Ishikawa (cell line): ENCODE data around the gene TIMM29.

Experiments used
- CEBPB ChIP-seq: IDR thresholded peaks from 2 replicates; pipeline ENCODE4 v1.6.1; 2012
- EGR1 ChIP-seq: IDR thresholded peaks from 2 replicates; pipeline ENCODE4 v1.6.1; 2012
- EP300 ChIP-seq: IDR thresholded peaks from 2 replicates; pipeline ENCODE4 v1.6.1; 2012; ENCODE audit warnings: borderline replicate concordance
- FOXM1 ChIP-seq: IDR thresholded peaks from 2 replicates; pipeline ENCODE4 v1.6.1; 2012; ENCODE audit warnings: low read depth, borderline replicate concordance
- NFIC ChIP-seq: IDR thresholded peaks from 2 replicates; pipeline ENCODE4 v1.6.1; 2012
- RAD21 ChIP-seq: IDR thresholded peaks from 2 replicates; pipeline ENCODE4 v1.6.1; 2012; ENCODE audit warnings: low read depth
- TEAD4 ChIP-seq: IDR thresholded peaks from 2 replicates; pipeline ENCODE4 v1.6.1; 2012
- YY1 ChIP-seq: IDR thresholded peaks from 2 replicates; pipeline ENCODE4 v1.6.1; 2012; ENCODE audit warnings: low read depth
- ZBTB7A ChIP-seq: IDR thresholded peaks from 2 replicates; pipeline ENCODE4 v1.6.1; 2012; ENCODE audit warnings: low read depth
- TF ChIP-seq, protein P1 (sequence below): IDR thresholded peaks from 2 replicates; pipeline ENCODE4 v1.6.1; 2012
- TF ChIP-seq, protein P2 (sequence below): IDR thresholded peaks from 2 replicates; pipeline ENCODE4 v1.6.1; 2012
- TF ChIP-seq, protein P3 (sequence below): IDR thresholded peaks from 2 replicates; pipeline ENCODE4 v1.6.1; 2012; ENCODE audit warnings: low read depth, mild to moderate bottlenecking

DNA sequence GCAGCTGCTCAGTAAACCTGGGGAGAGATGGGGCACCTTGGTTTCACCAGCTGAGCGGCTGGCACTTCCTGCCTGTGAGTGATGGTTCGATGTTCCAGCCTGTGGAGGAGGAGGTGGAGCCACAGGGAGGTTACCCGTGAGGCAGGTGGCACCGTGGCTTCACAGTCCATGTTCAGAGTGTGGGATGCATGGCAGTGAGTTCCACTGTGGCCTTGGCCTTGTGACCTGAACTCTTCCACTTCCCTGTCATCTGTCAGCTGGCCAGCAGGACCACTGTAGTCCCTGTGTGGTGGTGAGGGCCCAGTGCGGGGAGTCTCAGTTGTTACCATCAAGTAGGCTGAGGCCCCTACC lies 49.1 kb downstream of the TIMM29 start:
- TF ChIP-seq, protein P1, sequence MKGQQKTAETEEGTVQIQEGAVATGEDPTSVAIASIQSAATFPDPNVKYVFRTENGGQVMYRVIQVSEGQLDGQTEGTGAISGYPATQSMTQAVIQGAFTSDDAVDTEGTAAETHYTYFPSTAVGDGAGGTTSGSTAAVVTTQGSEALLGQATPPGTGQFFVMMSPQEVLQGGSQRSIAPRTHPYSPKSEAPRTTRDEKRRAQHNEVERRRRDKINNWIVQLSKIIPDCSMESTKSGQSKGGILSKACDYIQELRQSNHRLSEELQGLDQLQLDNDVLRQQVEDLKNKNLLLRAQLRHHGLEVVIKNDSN, result no peak
- TF ChIP-seq, protein P2, sequence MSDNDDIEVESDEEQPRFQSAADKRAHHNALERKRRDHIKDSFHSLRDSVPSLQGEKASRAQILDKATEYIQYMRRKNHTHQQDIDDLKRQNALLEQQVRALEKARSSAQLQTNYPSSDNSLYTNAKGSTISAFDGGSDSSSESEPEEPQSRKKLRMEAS, result no peak
- TF ChIP-seq EP300 (no peak), CEBPB (no peak), RAD21 (no peak), NFIC (no peak), FOXM1 (no peak), YY1 (no peak), ZBTB7A (no peak), TEAD4 (no peak), EGR1 (no peak)
- TF ChIP-seq, protein P3, sequence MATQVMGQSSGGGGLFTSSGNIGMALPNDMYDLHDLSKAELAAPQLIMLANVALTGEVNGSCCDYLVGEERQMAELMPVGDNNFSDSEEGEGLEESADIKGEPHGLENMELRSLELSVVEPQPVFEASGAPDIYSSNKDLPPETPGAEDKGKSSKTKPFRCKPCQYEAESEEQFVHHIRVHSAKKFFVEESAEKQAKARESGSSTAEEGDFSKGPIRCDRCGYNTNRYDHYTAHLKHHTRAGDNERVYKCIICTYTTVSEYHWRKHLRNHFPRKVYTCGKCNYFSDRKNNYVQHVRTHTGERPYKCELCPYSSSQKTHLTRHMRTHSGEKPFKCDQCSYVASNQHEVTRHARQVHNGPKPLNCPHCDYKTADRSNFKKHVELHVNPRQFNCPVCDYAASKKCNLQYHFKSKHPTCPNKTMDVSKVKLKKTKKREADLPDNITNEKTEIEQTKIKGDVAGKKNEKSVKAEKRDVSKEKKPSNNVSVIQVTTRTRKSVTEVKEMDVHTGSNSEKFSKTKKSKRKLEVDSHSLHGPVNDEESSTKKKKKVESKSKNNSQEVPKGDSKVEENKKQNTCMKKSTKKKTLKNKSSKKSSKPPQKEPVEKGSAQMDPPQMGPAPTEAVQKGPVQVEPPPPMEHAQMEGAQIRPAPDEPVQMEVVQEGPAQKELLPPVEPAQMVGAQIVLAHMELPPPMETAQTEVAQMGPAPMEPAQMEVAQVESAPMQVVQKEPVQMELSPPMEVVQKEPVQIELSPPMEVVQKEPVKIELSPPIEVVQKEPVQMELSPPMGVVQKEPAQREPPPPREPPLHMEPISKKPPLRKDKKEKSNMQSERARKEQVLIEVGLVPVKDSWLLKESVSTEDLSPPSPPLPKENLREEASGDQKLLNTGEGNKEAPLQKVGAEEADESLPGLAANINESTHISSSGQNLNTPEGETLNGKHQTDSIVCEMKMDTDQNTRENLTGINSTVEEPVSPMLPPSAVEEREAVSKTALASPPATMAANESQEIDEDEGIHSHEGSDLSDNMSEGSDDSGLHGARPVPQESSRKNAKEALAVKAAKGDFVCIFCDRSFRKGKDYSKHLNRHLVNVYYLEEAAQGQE, result no peak
